CD4-positive, CD25-positive, alpha-beta regulatory T cell (primary cell): ENCODE data around the gene FBXO2. TPM values are rescaled to one million over a fixed set of nuclear protein-coding genes. Genes with fewer than 3 reads are reported as not detected.
"Not testable (repeated sequence)": the region's sequence is repeated elsewhere in the genome, so short reads cannot be mapped to it uniquely, and the experiment has no call there.

Experiments
- ATAC-seq, 2 donors: fragments of 150-1000 bp; cut with Tn5 transposase; one replicate each; pipeline ENCODE4 v1.10.0; 2021; ENCODE audit warnings: low read depth in 2 of 2, moderate number of reproducible peaks in 2 of 2, moderate library complexity in 1 of 2
- DNase-seq, 3 donors: peaks; one replicate each; pipeline versions ENCODE4 v3.0.0 to v3.0.0-alpha.2; 2012 to 2022; ENCODE audit warnings: mixed read lengths in 1 of 3
- H3K27ac ChIP-seq: one replicate; pipeline ENCODE4 v1.7.0; 2013; ENCODE audit warnings: mild to moderate bottlenecking, low read length; ENCODE audit not compliant: insufficient read depth, poor library complexity, severe bottlenecking
- H3K27me3 ChIP-seq: one replicate; pipeline ENCODE4 v1.7.0; 2013; ENCODE audit warnings: low read length; ENCODE audit not compliant: control insufficient read depth, insufficient read depth
- H3K36me3 ChIP-seq: one replicate; pipeline ENCODE4 v1.7.0; 2013; ENCODE audit warnings: mild to moderate bottlenecking, low read length, moderate library complexity; ENCODE audit not compliant: control insufficient read depth, insufficient read depth
- H3K4me1 ChIP-seq: 2 replicates; pipeline ENCODE4 v1.7.0; 2013; ENCODE audit warnings: mild to moderate bottlenecking, low read length; ENCODE audit not compliant: insufficient read depth, control insufficient read depth, poor library complexity, severe bottlenecking
- H3K4me3 ChIP-seq: one replicate; pipeline ENCODE4 v1.7.0; 2013; ENCODE audit warnings: low read depth, mild to moderate bottlenecking, low read length, moderate library complexity
- H3K9me3 ChIP-seq, 2 experiments: 1 replicate in 1 of 2; 2 replicates in 1 of 2; pipeline ENCODE4 v1.7.0; 2013; ENCODE audit warnings: low read length in 2 of 2, mild to moderate bottlenecking in 1 of 2, moderate library complexity in 1 of 2; ENCODE audit not compliant: control insufficient read depth in 2 of 2
- H3K27ac Mint-ChIP-seq, 3 donors: one replicate each; pipeline ENCODE4 v1.8.0; 2020 to 2022; ENCODE audit warnings: mild to moderate bottlenecking in 3 of 3, mixed read lengths in 3 of 3, moderate library complexity in 2 of 3
- H3K27me3 Mint-ChIP-seq: one replicate; pipeline ENCODE4 v1.8.0; 2022; ENCODE audit warnings: mild to moderate bottlenecking, mixed read lengths
- H3K36me3 Mint-ChIP-seq: one replicate; pipeline ENCODE4 v1.8.0; 2020; ENCODE audit warnings: mixed read lengths
- H3K4me1 Mint-ChIP-seq, 4 donors: one replicate each; pipeline ENCODE4 v1.8.0; 2020 to 2022; ENCODE audit warnings: mixed read lengths in 4 of 4, mild to moderate bottlenecking in 1 of 4
- H3K4me3 Mint-ChIP-seq, 4 donors: one replicate each; pipeline ENCODE4 v1.8.0; 2020 to 2022; ENCODE audit warnings: mild to moderate bottlenecking in 4 of 4, mixed read lengths in 4 of 4, moderate library complexity in 3 of 4
- H3K9me3 Mint-ChIP-seq, 7 donors: one replicate each; pipeline ENCODE4 v1.8.0; 2020 to 2022; ENCODE audit warnings: mixed read lengths in 7 of 7, mild to moderate bottlenecking in 3 of 7, moderate library complexity in 2 of 7
- polyA plus RNA-seq, 4 donors: library from polyadenylated mRNA; unstranded; fragments of 300-500 nt; fragmentation: Illumina TruSeq; gene quantifications; one replicate each; pipeline ENCODE4 v1.2.3, GENCODE V29; 2021
- total RNA-seq: library from RNA; stranded (reverse); gene quantifications from one replicate; pipeline ENCODE4 v1.2.3, GENCODE V29; 2022

FBXO2 gene
- total and polyA plus RNA-seq, 5 donors from 2014 or later = 2.1 to 10.6 (median 3.9) TPM

- Histone ChIP-seq H3K27ac (no peak overlapping the region), H3K36me3 (no peaks in the 10 kb centered on the region), H3K4me3 (no peak overlapping the region), H3K27me3 (no peaks in the 10 kb centered on the region), H3K4me1 (no peaks in the 10 kb centered on the region), H3K9me3 (no peaks in the 10 kb centered on the region)
- Mint-ChIP-seq H3K4me1 (no peaks in the 10 kb centered on the region), H3K4me3 (no peak overlapping the region), H3K9me3 (peaks cover 0 to 2% (median 0%) of the 10 kb centered on the region in 7 donors), H3K27ac (no peak overlapping the region), H3K27me3 (peaks cover 5% of the 10 kb centered on the region), H3K36me3 (no peaks in the 10 kb centered on the region)
- ATAC-seq (no peak), DNase-seq (no peak)
Observed at GRCh38 chr1:11617314-11617713, 36.9 kb downstream of the FBXO2 start.

- Mint-ChIP-seq H3K9me3 (peaks cover 0 to 2% (median 0%) of the 10 kb centered on the region in 7 donors), H3K27ac (no peak overlapping the region), H3K27me3 (peaks cover under 1% of the 10 kb centered on the region), H3K36me3 (no peaks in the 10 kb centered on the region), H3K4me3 (no peak overlapping the region), H3K4me1 (no peaks in the 10 kb centered on the region)
- no peaks in the 10 kb centered on the region for H3K27me3 ChIP-seq
- no peak for ATAC-seq
- no peak for DNase-seq
- no peak overlapping the region for H3K4me3 ChIP-seq
- H3K9me3 ChIP-seq = no peaks in the 10 kb centered on the region
- no peaks in the 10 kb centered on the region for H3K4me1 ChIP-seq
- H3K27ac ChIP-seq = no peak overlapping the region
- H3K36me3 ChIP-seq = no peaks in the 10 kb centered on the region
Observed at GRCh38 chr1:11616766-11617165, 37.5 kb downstream of the FBXO2 start.

GRCh38 chr1:11615090-11615489, 39.1 kb downstream of the FBXO2 start:
- H3K9me3 ChIP-seq = no peaks in the 10 kb centered on the region
- Mint-ChIP-seq H3K27ac (no peak overlapping the region), H3K4me3 (no peak overlapping the region), H3K36me3 (no peaks in the 10 kb centered on the region), H3K9me3 (peaks cover 0 to 1% (median 0%) of the 10 kb centered on the region in 7 donors), H3K27me3 (peaks cover 8% of the 10 kb centered on the region), H3K4me1 (no peaks in the 10 kb centered on the region)
- ATAC-seq (no peak), DNase-seq (no peak)
- no peaks in the 10 kb centered on the region for H3K36me3 ChIP-seq
- no peak overlapping the region for H3K4me3 ChIP-seq
- H3K4me1 ChIP-seq = no peaks in the 10 kb centered on the region
- H3K27ac ChIP-seq = no peak overlapping the region
- no peaks in the 10 kb centered on the region for H3K27me3 ChIP-seq

- peaks cover 16% of the 10 kb centered on the region for H3K27me3 Mint-ChIP-seq
- no peaks in the 10 kb centered on the region for H3K36me3 Mint-ChIP-seq
- peaks cover 0 to 1% (median 0%) of the 10 kb centered on the region in 7 donors for H3K9me3 Mint-ChIP-seq
- ATAC-seq (no peak), DNase-seq (no peak)
- Histone ChIP-seq H3K9me3 (no peaks in the 10 kb centered on the region), H3K4me3 (no peak overlapping the region), H3K4me1 (no peaks in the 10 kb centered on the region), H3K27ac (no peak overlapping the region), H3K36me3 (no peaks in the 10 kb centered on the region), H3K27me3 (no peaks in the 10 kb centered on the region)
- no peak overlapping the region for H3K4me3 Mint-ChIP-seq
- no peaks in the 10 kb centered on the region for H3K4me1 Mint-ChIP-seq
- H3K27ac Mint-ChIP-seq = no peak overlapping the region
Observed at GRCh38 chr1:11613347-11613746, 40.9 kb downstream of the FBXO2 start.

GRCh38 chr1:11611638-11612327, 42.4 kb downstream of the FBXO2 start:
- ATAC-seq (no peak), DNase-seq (no peak)
- H3K9me3 Mint-ChIP-seq = peaks cover 0 to 1% (median 0%) of the 10 kb centered on the region in 7 donors
- Histone ChIP-seq H3K9me3 (no peaks in the 10 kb centered on the region), H3K36me3 (no peaks in the 10 kb centered on the region), H3K4me3 (no peak overlapping the region), H3K27ac (no peak overlapping the region), H3K4me1 (no peaks in the 10 kb centered on the region), H3K27me3 (no peaks in the 10 kb centered on the region)
- no peaks in the 10 kb centered on the region for H3K4me1 Mint-ChIP-seq
- H3K36me3 Mint-ChIP-seq = no peaks in the 10 kb centered on the region
- H3K27ac Mint-ChIP-seq = no peak overlapping the region
- H3K27me3 Mint-ChIP-seq = peaks cover 16% of the 10 kb centered on the region
- no peak overlapping the region for H3K4me3 Mint-ChIP-seq

GRCh38 chr1:11610629-11611180, 43.5 kb downstream of the FBXO2 start:
- Mint-ChIP-seq H3K4me1 (no peaks in the 10 kb centered on the region), H3K27me3 (peaks cover 16% of the 10 kb centered on the region), H3K9me3 (peaks cover 0 to 1% (median 0%) of the 10 kb centered on the region in 7 donors), H3K36me3 (no peaks in the 10 kb centered on the region), H3K27ac (no peak overlapping the region), H3K4me3 (no peak overlapping the region)
- H3K4me1 ChIP-seq = no peaks in the 10 kb centered on the region
- H3K27ac ChIP-seq = no peak overlapping the region
- no peaks in the 10 kb centered on the region for H3K36me3 ChIP-seq
- no peak overlapping the region for H3K4me3 ChIP-seq
- ATAC-seq (no peak), DNase-seq (no peak)
- no peaks in the 10 kb centered on the region for H3K9me3 ChIP-seq
- H3K27me3 ChIP-seq = no peaks in the 10 kb centered on the region

- H3K27me3 Mint-ChIP-seq = peaks cover 16% of the 10 kb centered on the region
- H3K4me1 ChIP-seq, H3K27ac ChIP-seq, H3K27ac Mint-ChIP-seq, H3K27me3 ChIP-seq, H3K36me3 Mint-ChIP-seq, H3K4me1 Mint-ChIP-seq, H3K4me3 ChIP-seq, H3K9me3 ChIP-seq, DNase-seq, ATAC-seq, H3K9me3 Mint-ChIP-seq, H3K4me3 Mint-ChIP-seq, H3K36me3 ChIP-seq: not testable (repeated sequence)
Observed at GRCh38 chr1:11609378-11609777, 44.9 kb downstream of the FBXO2 start.

- H3K27me3 Mint-ChIP-seq = peaks cover 16% of the 10 kb centered on the region
- not testable (repeated sequence) for DNase-seq, H3K4me1 ChIP-seq, H3K4me3 ChIP-seq, H3K36me3 ChIP-seq, H3K4me1 Mint-ChIP-seq, H3K27ac Mint-ChIP-seq, H3K9me3 Mint-ChIP-seq, H3K27ac ChIP-seq, ATAC-seq, H3K9me3 ChIP-seq, H3K27me3 ChIP-seq, H3K4me3 Mint-ChIP-seq, H3K36me3 Mint-ChIP-seq
Observed at GRCh38 chr1:11608596-11609130, 45.6 kb downstream of the FBXO2 start.
